ENCODE measurements around the gene NPY5R. TPM values are rescaled to one million over a fixed set of nuclear protein-coding genes. Genes with fewer than 3 reads are reported as not detected.

Gene NPY5R
- total RNA-seq, 4 donors from 2014 or later = not detected

GRCh38 chr4:163317110-163317509 is 26.6 kb upstream of the NPY5R start:
- intact Hi-C loops (cut with DNase I; ENCODE audit: low total_unique reads) = no loop called here
- no peaks in the 10 kb centered on the region for H3K36me3 ChIP-seq

GRCh38 chr4:163330916-163331628 is 12.6 kb upstream of the NPY5R start:
- Histone ChIP-seq H3K4me1 (peaks cover 5 to 14% of the 10 kb centered on the region in 2 donors), H3K9me3 (no peaks in the 10 kb centered on the region), H3K4me3 (peak overlapping the region; percentile 55 to 91 (median 68)), H3K27ac (no peak overlapping the region), H3K36me3 (no peaks in the 10 kb centered on the region), H3K27me3 (peaks cover 0 to 7% (median 6%) of the 10 kb centered on the region in 3 donors)
- in situ Hi-C loops (cut with MboI; ENCODE audit: low sequenced_read_pairs in 4 of 4) = loop anchor here (10.0 to 25.0 kb wide), 4 partner anchors 219 to 844 kb away; no protein-coding TSS in a partner anchor
- intact Hi-C loops (cut with DNase I; ENCODE audit: low total_unique reads) = loop anchor here (5.0 kb wide), 1 partner anchor 684 kb away; no protein-coding TSS in a partner anchor
- ATAC-seq (no peak), DNase-seq (no peak)
- TF ChIP-seq POLR2A (IDR thresholded peaks at IDR 0.05) = no peak
- no peak for TF ChIP-seq CTCF (IDR thresholded peaks at IDR 0.05 in 4 of 5, conservative IDR thresholded peaks at IDR 0.05 in 1 of 5)

More at GRCh38 chr4:163317110-163317509, 26.6 kb upstream of the NPY5R start:
- ATAC-seq (no peak), DNase-seq (no peak)
- Histone ChIP-seq H3K9me3 (no peaks in the 10 kb centered on the region), H3K27me3 (no peaks in the 10 kb centered on the region), H3K4me1 (no peaks in the 10 kb centered on the region), H3K27ac (no peak overlapping the region), H3K4me3 (no peak overlapping the region)
- no peak for TF ChIP-seq CTCF (IDR thresholded peaks at IDR 0.05 in 4 of 5, conservative IDR thresholded peaks at IDR 0.05 in 1 of 5)
- no peak for TF ChIP-seq POLR2A (IDR thresholded peaks at IDR 0.05)
- in situ Hi-C loops (cut with MboI; ENCODE audit: low sequenced_read_pairs in 4 of 4) = no loop called here

- in situ Hi-C loops (cut with MboI; ENCODE audit: low sequenced_read_pairs in 4 of 4) (loop anchor here (10.0 to 25.0 kb wide), 4 partner anchors 220 to 845 kb away; no protein-coding TSS in a partner anchor), intact Hi-C loops (cut with DNase I; ENCODE audit: low total_unique reads) (loop anchor here (1.0 to 5.0 kb wide), 3 partner anchors 225 to 834 kb away; no protein-coding TSS in a partner anchor)
- ATAC-seq = peak; percentile 17 to 43
- no peak for DNase-seq
- H3K27ac ChIP-seq = peak overlapping the region in 1 of 4 donors; percentile 17
- H3K9me3 ChIP-seq = no peaks in the 10 kb centered on the region
- no peaks in the 10 kb centered on the region for H3K36me3 ChIP-seq
- H3K4me1 ChIP-seq = peaks cover 5 to 14% of the 10 kb centered on the region in 2 donors
- peaks cover 0 to 7% (median 6%) of the 10 kb centered on the region in 3 donors for H3K27me3 ChIP-seq
- TF ChIP-seq CTCF (IDR thresholded peaks at IDR 0.05 in 4 of 5, conservative IDR thresholded peaks at IDR 0.05 in 1 of 5) = peak in 1 of 5 experiments; percentile 23
- TF ChIP-seq POLR2A (IDR thresholded peaks at IDR 0.05) = no peak
- H3K4me3 ChIP-seq = peak overlapping the region; percentile 55 to 91 (median 68)
Observed at GRCh38 chr4:163331629-163332376, 11.9 kb upstream of the NPY5R start.

GRCh38 chr4:163332526-163333406 is 10.9 kb upstream of the NPY5R start, which contains the start of gene NPY1R:
Gene NPY1R, minus strand, starts transcription at chr4:163332596. Its CDS starts 6,042 bp downstream, at chr4:163326554.
- intact Hi-C loops (cut with DNase I; ENCODE audit: low total_unique reads) = loop anchor here (1.0 to 5.0 kb wide), 3 partner anchors 226 to 834 kb away; no protein-coding TSS in a partner anchor
- DNase-seq = peak; percentile 43 to 47
- Histone ChIP-seq H3K27me3 (peaks cover 0 to 7% (median 6%) of the 10 kb centered on the region in 3 donors), H3K4me1 (peaks cover 5 to 14% of the 10 kb centered on the region in 2 donors), H3K36me3 (no peaks in the 10 kb centered on the region), H3K27ac (peak within 1 kb of the TSS in 2 of 4 donors; percentile 8 to 17), H3K4me3 (peak within 1 kb of the TSS; percentile 55 to 91 (median 68)), H3K9me3 (no peaks in the 10 kb centered on the region)
- in situ Hi-C loops (cut with MboI; ENCODE audit: low sequenced_read_pairs in 4 of 4) = loop anchor here (10.0 to 25.0 kb wide), 4 partner anchors 220 to 845 kb away; no protein-coding TSS in a partner anchor
- TF ChIP-seq POLR2A (IDR thresholded peaks at IDR 0.05) (no peak), CTCF (IDR thresholded peaks at IDR 0.05 in 4 of 5, conservative IDR thresholded peaks at IDR 0.05 in 1 of 5) (peak; percentile 42 to 79 (median 53))
- peak; percentile 94 to 95 for ATAC-seq
